HCT116 (cell line): Measurements from ENCODE around the gene MYL12B.

Experiments used
- EZH2phosphoT487 ChIP-seq: fragments of 200-600 bp; IDR thresholded peaks from 2 replicates; pipeline ENCODE4 v1.6.1; 2018; ENCODE audit warnings: antibody characterized with exemption, borderline replicate concordance
- POLR2A ChIP-seq: IDR thresholded peaks from 2 replicates; pipeline ENCODE4 v1.7.0; 2011; ENCODE audit warnings: borderline replicate concordance; ENCODE audit not compliant: insufficient read depth, insufficient read length; ENCODE audit errors: extremely low read depth
- POLR2AphosphoS5 ChIP-seq: IDR thresholded peaks from 2 replicates; pipeline ENCODE4 v1.6.1; 2011; ENCODE audit warnings: mild to moderate bottlenecking, low read depth, low read length, moderate library complexity
- RAD21 ChIP-seq: IDR thresholded peaks from 2 replicates; pipeline ENCODE4 v1.6.1; 2012; ENCODE audit warnings: low read depth, mild to moderate bottlenecking
- SP1 ChIP-seq: IDR thresholded peaks from 2 replicates; pipeline ENCODE4 v1.6.1; 2012; ENCODE audit warnings: low read depth
- TF ChIP-seq, protein P1 (sequence below): IDR thresholded peaks from 2 replicates; pipeline ENCODE4 v1.6.1; 2011; ENCODE audit warnings: mild to moderate bottlenecking, low read length, moderate library complexity; ENCODE audit not compliant: insufficient replicate concordance; ENCODE audit errors: extremely low read depth
- TF ChIP-seq, protein P2 (sequence below), 3 experiments: fragments of 200-600 bp in 1 of 3; sonication (generic) in 1 of 3; IDR thresholded peaks in 2 of 3; conservative IDR thresholded peaks in 1 of 3; 2 replicates each; pipeline ENCODE4 v1.5.1; 2012 to 2017; ENCODE audit warnings: low read depth in 2 of 3, low read length in 2 of 3, antibody characterized with exemption in 1 of 3, borderline replicate concordance in 1 of 3, control low read depth in 1 of 3, mild to moderate bottlenecking in 1 of 3, mixed read lengths in 1 of 3, mixed run types in 1 of 3, moderate library complexity in 1 of 3; ENCODE audit not compliant: insufficient read depth in 1 of 3

DNA sequence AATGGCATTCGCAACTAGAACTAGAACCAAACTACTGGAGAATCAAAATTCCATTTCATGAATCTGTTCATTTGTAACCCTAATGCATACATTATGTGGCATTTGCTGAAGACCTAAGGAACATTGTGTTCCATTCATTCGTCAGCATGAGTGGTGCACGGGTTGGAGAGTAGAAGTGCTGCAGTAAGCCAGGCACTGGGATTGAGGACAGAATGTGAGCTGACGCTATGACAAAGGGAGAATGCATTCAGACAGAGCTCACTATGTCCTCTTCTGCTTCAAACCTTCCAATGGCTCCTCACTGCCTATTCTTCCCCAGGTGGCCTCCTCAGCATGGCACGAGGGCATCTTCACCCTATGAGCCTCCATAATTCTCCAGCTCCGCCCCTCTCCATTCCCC lies 35.9 kb upstream of the MYL12B start:
- TF ChIP-seq, protein P1, sequence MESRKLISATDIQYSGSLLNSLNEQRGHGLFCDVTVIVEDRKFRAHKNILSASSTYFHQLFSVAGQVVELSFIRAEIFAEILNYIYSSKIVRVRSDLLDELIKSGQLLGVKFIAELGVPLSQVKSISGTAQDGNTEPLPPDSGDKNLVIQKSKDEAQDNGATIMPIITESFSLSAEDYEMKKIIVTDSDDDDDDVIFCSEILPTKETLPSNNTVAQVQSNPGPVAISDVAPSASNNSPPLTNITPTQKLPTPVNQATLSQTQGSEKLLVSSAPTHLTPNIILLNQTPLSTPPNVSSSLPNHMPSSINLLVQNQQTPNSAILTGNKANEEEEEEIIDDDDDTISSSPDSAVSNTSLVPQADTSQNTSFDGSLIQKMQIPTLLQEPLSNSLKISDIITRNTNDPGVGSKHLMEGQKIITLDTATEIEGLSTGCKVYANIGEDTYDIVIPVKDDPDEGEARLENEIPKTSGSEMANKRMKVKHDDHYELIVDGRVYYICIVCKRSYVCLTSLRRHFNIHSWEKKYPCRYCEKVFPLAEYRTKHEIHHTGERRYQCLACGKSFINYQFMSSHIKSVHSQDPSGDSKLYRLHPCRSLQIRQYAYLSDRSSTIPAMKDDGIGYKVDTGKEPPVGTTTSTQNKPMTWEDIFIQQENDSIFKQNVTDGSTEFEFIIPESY: no peak
- TF ChIP-seq RAD21: no peak
- TF ChIP-seq, protein P2, sequence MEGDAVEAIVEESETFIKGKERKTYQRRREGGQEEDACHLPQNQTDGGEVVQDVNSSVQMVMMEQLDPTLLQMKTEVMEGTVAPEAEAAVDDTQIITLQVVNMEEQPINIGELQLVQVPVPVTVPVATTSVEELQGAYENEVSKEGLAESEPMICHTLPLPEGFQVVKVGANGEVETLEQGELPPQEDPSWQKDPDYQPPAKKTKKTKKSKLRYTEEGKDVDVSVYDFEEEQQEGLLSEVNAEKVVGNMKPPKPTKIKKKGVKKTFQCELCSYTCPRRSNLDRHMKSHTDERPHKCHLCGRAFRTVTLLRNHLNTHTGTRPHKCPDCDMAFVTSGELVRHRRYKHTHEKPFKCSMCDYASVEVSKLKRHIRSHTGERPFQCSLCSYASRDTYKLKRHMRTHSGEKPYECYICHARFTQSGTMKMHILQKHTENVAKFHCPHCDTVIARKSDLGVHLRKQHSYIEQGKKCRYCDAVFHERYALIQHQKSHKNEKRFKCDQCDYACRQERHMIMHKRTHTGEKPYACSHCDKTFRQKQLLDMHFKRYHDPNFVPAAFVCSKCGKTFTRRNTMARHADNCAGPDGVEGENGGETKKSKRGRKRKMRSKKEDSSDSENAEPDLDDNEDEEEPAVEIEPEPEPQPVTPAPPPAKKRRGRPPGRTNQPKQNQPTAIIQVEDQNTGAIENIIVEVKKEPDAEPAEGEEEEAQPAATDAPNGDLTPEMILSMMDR (IDR thresholded peaks at IDR 0.05 in 2 of 3, conservative IDR thresholded peaks at IDR 0.05 in 1 of 3; ENCODE audit: borderline replicate concordance in 1 of 3, insufficient read depth in 1 of 3, low read depth in 2 of 3, low read length in 2 of 3): no peak
- TF ChIP-seq SP1: no peak
- TF ChIP-seq POLR2AphosphoS5: no peak
- no peak for TF ChIP-seq POLR2A
- TF ChIP-seq EZH2phosphoT487: no peak
